Activated T-cell treated with anti-CD3 and anti-CD28 coated beads, Interleukin-2, amount 50 U/mL, for 48 hours (primary cell): ENCODE measurements around the gene PI4KA.
"Not testable (repeated sequence)": the region's sequence is repeated elsewhere in the genome, so short reads cannot be mapped to it uniquely, and the experiment has no call there.

Source experiments
- DNase-seq, 2 experiments: peaks; one replicate each; pipeline ENCODE4 v3.0.0-alpha.2; 2020

Gene PI4KA

GRCh38 chr22:20745119-20745518, 113.5 kb downstream of the PI4KA start:
- DNase-seq: no peak

- no peak for DNase-seq
Measured at GRCh38 chr22:20744456-20744855, 114.2 kb downstream of the PI4KA start.

GRCh38 chr22:20742764-20743163, 115.8 kb downstream of the PI4KA start:
- no peak for DNase-seq

DNA sequence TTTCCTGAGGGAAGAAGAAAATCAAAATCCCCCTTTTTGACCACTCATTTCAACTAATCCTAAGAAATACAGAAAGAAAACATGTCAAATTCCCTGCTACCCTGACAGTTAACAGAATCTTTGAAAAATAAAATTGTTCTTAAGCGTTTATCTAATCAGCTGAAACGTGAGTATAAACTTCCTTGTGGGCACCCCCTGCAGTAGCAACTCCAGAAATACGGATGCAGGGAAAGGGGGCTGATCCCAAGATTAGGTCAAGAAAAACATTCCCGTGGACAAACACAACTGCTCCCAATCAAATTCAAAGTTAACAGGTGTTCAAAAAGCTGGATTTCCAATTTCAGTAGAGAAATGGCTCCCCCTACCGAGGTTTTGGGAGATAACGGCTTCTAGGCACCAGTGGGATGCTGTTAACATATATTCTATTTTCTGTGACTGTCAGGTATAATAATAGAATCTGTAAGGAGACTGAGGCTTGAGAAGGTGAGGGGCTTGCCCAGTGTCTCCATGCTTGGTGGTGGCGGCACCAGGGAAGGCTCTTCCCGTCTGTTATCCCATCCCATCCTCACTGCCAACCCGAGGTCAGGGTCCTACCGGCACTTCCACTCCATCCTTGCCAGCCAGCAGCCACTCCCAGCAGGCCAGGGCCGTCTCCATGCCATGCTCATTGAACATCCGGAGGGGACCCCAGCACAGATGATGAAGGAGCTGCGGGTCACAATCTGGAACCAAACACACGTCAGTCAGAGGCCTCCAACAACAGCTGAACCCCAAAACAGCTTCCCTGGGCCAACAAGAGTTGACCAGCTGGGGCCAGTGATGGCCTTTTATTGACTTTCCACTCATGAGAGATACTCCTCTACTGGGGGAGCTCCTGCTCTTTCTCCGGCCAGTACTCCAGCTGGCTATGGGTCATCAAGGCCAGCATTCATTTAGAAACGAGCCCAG, 116.7 kb downstream of the PI4KA start:
- DNase-seq: peak; percentile 47 to 54

- no peak for DNase-seq
Measured at GRCh38 chr22:20741008-20741633, 117.5 kb downstream of the PI4KA start.

DNA sequence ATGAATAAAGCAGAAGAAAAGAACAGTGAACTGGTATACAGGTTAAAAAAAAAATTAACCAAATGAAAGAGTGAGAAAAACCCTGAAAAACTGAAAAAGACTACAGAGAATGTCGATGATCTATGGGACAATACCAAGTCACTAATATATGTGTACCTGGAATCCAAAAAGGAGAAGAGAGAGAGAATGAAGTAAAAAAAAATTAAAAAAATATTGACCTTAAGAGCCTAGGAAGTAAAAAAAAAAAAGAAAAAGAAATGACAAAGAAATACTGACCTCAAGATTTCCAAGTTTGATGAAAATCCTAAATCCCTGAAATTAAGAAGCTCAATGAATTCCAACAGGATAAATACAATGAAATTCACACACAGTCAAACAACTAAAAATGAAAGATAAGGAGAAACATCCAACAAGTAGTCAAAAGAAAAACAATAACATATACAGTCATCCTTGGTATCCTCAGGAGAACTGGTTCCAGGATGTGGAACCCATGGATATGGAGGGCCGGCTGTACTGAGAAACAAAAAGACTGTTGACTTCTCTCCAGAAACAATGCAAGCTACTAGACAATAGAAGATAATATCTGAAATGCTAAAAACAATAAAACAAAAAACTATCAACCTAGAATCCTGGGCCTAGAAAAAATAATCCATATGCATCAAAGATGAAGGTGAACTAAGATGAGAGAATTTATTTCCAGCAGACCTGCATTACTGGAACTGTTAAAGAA, 118.2 kb downstream of the PI4KA start:
- DNase-seq: no peak

- DNase-seq: no peak
Measured at GRCh38 chr22:20738394-20739089, 120.1 kb downstream of the PI4KA start.

DNA sequence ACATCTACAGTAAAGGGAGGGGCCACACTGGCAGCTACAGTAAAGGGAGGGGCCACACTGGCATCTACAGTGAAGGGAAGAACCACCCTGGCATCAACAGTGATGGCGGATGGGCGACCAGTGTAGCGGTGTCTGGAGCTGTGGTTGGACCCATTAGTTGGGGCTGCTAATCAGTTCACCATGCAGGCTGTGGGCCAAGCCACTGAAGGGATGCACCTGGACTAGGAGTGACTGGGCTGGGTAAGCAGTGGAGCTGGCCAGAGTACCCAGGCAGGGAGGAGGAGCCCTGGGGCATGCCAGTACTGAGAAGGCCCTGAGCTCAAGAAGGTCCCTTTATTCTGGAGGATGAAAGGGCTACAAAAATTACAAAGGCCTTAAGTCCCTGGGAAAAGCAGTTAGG, 121.7 kb downstream of the PI4KA start:
- DNase-seq: not testable (repeated sequence)

DNA sequence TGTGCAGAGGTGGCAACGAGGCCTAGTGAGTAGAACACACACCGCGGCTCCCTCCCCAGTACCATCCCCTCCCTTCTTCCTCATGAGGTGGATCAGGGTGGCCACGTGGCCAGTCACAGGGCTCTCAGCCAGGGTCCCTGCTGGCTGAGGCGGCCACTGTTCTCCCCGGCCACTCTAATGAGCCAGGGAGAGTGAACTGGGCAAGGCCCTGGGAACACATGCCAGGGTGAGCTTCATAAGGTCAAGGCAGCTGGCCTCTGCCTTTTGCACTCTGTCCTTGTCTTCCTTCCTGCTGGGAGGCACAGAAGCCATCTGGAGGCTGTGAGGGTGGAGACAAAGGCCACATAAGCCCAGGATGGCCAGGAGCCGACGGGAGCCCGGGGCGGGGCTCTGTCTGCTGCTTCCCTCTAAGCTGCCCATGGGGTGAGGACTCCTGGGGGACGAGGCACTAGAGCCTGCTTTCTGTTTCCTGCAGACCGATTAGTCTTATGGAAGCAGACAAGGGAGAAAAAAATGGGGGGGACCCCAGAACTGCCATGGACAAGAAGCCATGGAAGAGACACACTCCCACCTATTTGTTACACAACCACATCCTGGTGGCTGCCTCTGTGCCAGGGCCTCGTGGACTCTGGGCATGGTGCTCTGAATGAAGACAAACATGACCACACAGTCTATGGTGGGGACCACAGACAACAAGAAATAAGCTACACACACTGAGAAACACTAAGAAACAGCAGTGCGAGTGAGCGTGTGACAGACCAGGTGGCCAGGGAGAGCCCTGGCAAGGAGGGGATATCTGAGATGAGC, 123.1 kb downstream of the PI4KA start:
- not testable (repeated sequence) for DNase-seq

DNA sequence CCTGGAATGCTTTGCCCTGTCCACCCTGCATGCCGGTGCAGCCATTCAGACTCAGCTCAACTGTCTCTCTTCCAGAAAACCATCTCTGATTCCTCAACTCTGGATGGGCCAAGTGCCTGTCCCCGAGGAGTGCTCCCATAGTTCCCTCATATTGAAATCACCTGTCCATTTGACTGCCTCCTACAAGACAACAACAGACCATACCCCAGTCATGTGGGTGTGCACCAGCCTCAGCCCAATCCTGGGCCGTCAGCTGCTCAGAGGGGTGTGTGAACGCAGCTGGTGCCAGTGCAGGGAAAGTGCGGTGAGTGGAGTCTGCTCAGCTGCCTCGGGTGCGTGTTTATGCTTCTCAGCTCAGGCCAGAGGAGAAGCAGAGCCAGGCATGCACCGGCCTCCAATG, 126.2 kb downstream of the PI4KA start:
- not testable (repeated sequence) for DNase-seq

DNA sequence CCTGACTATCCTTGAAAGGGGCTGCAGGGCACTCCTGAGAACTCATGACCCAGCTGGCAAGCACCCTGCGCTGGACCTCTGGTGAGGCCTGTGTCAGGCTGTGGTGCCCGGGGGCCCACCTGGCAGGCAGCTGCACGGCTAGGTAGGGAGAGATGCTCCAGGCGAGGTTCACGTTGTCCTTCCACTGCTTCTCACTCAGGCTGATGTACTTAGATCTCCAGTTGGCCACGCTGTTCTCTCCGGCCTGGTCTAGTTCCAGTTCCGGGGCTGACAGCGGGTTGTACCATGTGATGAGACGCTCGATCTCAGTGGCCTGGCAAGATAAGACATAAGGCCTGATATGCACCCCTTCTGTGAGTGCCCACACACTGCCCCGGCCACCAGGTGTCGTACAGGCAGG, 129.4 kb downstream of the PI4KA start:
- no peak for DNase-seq

DNA sequence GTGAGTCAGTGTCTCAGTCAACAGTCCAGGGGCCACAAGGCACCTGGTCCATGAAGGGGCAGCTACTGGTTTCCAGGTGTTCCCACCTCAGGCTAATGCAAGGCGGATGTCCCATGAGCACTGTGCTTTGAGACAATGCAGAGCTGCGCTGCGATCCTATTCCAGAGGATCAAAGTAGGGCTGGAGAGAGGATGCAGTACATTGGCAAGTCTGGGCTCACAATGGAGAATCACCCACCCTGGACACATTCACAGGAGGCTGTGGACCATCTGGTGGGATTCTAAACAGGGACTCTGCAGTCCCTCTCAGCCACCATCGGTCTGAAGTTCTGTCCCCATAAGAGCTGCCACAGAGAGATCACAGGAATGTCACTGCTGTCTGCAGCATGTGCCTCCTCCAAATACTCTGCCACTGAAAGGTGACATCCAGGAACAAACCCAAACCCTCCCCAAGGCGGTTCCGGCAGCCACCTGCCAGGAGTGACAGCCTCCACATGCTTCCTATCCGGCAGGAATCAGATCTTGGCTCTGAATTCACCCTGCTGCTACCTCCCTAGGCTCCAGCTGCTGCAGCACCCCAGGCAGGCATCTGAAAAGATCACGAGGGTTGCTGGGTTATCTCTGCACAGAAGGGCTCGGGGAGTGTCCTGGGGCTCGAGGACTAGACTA, 130.0 kb downstream of the PI4KA start:
- no peak for DNase-seq

GRCh38 chr22:20727118-20728015, 131.2 kb downstream of the PI4KA start:
- no peak for DNase-seq

GRCh38 chr22:20725987-20726558, 132.5 kb downstream of the PI4KA start:
- no peak for DNase-seq

DNA sequence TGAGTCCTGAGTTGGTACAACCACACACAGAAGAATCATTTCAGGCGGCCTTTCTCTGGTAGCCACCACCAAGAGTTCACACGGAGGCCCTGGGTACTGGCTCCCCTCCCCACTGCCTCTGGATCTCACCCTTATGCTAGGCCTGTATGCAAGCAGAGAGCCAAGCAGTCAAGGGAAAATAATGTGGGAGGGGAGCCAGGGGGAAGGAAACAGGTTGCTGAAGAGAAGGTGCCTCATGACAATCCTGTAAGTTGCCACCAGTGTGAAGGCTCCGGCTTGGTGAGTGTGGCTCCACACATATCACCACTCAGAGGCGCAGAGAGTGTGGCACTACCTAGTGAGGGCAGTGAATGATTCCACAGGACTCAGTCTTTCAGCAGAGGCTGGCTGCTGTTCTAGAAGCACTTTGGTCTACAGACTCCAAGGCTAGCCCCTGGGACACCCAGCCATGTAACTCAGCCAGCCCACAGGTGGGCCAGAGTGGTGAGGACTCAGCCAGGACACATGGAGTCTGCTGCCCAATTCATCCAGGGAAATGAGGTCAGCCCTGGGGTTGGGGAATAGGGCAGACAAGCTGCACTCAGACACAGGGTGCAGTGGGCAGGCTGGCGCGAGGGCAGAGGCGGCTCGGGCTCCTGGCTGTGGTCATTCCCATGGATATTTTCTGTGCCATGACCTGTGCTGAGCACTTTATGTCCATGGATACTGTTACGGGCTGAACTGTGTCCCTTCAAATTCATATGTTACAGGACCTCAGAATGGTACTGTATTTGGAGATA, 133.7 kb downstream of the PI4KA start:
- DNase-seq: no peak

GRCh38 chr22:20721409-20722218, 137.0 kb downstream of the PI4KA start:
- DNase-seq: no peak

DNA sequence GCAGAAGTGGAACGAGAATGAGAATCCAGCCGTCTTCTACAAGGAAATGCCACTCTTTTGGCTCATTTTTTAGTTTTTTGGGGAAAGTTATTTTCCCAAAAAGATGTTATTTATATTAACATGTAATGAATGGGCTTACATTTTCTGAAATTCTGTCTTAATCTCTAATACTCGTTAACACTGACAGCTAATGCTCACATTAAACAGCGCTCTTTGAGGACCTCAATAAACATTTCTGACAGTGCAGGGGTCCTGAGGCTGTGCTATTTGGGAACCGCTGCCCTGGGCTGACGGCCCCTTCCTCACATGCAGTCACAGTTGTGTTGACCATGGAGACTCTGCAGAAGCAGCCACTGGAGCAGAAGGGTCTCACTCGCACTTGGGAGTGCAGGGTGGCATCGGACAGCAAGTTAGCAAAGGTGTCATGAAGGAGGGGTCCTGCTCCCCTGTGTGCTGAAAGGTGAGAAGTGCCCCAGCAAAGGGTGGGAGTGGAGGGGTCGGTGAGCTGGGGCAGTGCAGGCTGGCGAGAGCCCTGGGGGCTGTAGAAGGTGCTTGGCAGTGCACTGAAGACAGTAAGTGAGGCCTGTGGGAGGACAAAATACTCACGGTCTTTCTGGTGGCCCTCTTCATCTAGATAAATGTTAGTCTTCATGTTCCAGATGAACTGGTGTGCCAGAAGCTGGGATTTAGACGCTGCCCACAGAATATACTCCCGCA, 137.8 kb downstream of the PI4KA start:
- DNase-seq: no peak

GRCh38 chr22:20718727-20719126, 139.9 kb downstream of the PI4KA start:
- not testable (repeated sequence) for DNase-seq
